Neural progenitor cell (in vitro differentiated cells): ENCODE measurements around the gene LINC01488. TPM values are rescaled to one million over a fixed set of nuclear protein-coding genes. Genes with fewer than 3 reads are reported as not detected.
A peak's percentile ranks its signal among the peaks of the same experiment; 100 is the strongest.

Experiments used
- DNase-seq: peaks from one replicate; pipeline ENCODE4 v3.0.0-alpha.2; 2016; ENCODE audit warnings: low spot score
- H2AFZ ChIP-seq: fragments of 200-600 bp; sonication (generic); replicated peaks from 2 replicates; pipeline ENCODE4 v1.6.1; 2016; ENCODE audit warnings: antibody characterized with exemption
- H3F3A ChIP-seq: fragments of 200-600 bp; sonication (generic); 2 replicates; pipeline ENCODE4 v1.6.1; 2016; ENCODE audit warnings: antibody characterized with exemption, low read depth
- H3K27ac ChIP-seq: fragments of 200-600 bp; sonication (generic); 2 replicates; pipeline ENCODE4 v1.5.1; 2016; ENCODE audit warnings: mild to moderate bottlenecking
- H3K27me3 ChIP-seq: fragments of 200-600 bp; sonication (generic); 2 replicates; pipeline ENCODE4 v1.6.1; 2016; ENCODE audit warnings: mild to moderate bottlenecking, moderate library complexity
- H3K36me3 ChIP-seq: fragments of 200-600 bp; sonication (generic); 2 replicates; pipeline ENCODE4 v1.5.1; 2016
- H3K4me1 ChIP-seq: fragments of 200-600 bp; sonication (generic); 2 replicates; pipeline ENCODE4 v1.6.1; 2016; ENCODE audit warnings: mixed run types
- H3K4me2 ChIP-seq: fragments of 200-600 bp; sonication (generic); 2 replicates; pipeline ENCODE4 v1.6.1; 2016
- H3K4me3 ChIP-seq: fragments of 200-600 bp; sonication (generic); 2 replicates; pipeline ENCODE4 v1.5.1; 2016
- H3K79me2 ChIP-seq: fragments of 200-600 bp; sonication (generic); 2 replicates; pipeline ENCODE4 v1.6.1; 2016; ENCODE audit warnings: low read depth
- H3K9ac ChIP-seq: fragments of 200-600 bp; sonication (generic); 2 replicates; pipeline ENCODE4 v1.6.1; 2016
- H3K9me3 ChIP-seq: fragments of 200-600 bp; sonication (generic); 2 replicates; pipeline ENCODE4 v1.5.1; 2016; ENCODE audit warnings: low read depth
- H4K20me1 ChIP-seq: fragments of 200-600 bp; sonication (generic); 2 replicates; pipeline ENCODE4 v1.6.1; 2016; ENCODE audit warnings: low read depth
- H3K27ac Mint-ChIP-seq: 3 replicates; pipeline ENCODE4 v1.8.0; 2021; ENCODE audit warnings: mixed read lengths
- H3K27me3 Mint-ChIP-seq: 2 replicates; pipeline ENCODE4 v1.8.0; 2022; ENCODE audit warnings: low read depth, mild to moderate bottlenecking, inconsistent platforms, moderate library complexity, mixed read lengths; ENCODE audit not compliant: insufficient read depth
- H3K36me3 Mint-ChIP-seq: 3 replicates; pipeline ENCODE4 v1.8.0; 2021; ENCODE audit warnings: mixed read lengths
- H3K4me1 Mint-ChIP-seq: 3 replicates; pipeline ENCODE4 v1.8.0; 2021; ENCODE audit warnings: mixed read lengths
- H3K4me3 Mint-ChIP-seq: 3 replicates; pipeline ENCODE4 v1.8.0; 2021; ENCODE audit warnings: mild to moderate bottlenecking, moderate library complexity, mixed read lengths
- H3K9me3 Mint-ChIP-seq: 3 replicates; pipeline ENCODE4 v1.8.0; 2020; ENCODE audit warnings: mixed read lengths
- EZH2 ChIP-seq: fragments of 200-600 bp; sonication (generic); IDR thresholded peaks from 2 replicates; pipeline ENCODE4 v1.6.1; 2017; ENCODE audit warnings: antibody characterized with exemption, mild to moderate bottlenecking, moderate library complexity
- EZH2phosphoT487 ChIP-seq: fragments of 200-600 bp; sonication (generic); IDR thresholded peaks from 2 replicates; pipeline ENCODE4 v1.6.1; 2017; ENCODE audit warnings: antibody characterized with exemption
- total RNA-seq: library from RNA; depleted of rRNA; stranded (reverse); fragments of >200 nt; gene quantifications from 2 replicates; pipeline ENCODE4 v1.2.3, GENCODE V29; 2015; ENCODE audit warnings: low replicate concordance
- TF ChIP-seq, protein P1 (sequence below): fragments of 200-600 bp; sonication (generic); IDR thresholded peaks from 2 replicates; pipeline ENCODE4 v1.5.1; 2017; ENCODE audit warnings: antibody characterized with exemption, mild to moderate bottlenecking

LINC01488 gene
- total RNA-seq, 1 donor from 2014 or later = 0.09 TPM

GRCh38 chr11:69523453-69523852, 42.0 kb downstream of the LINC01488 start:
- no peak for TF ChIP-seq EZH2
- TF ChIP-seq, protein P1, sequence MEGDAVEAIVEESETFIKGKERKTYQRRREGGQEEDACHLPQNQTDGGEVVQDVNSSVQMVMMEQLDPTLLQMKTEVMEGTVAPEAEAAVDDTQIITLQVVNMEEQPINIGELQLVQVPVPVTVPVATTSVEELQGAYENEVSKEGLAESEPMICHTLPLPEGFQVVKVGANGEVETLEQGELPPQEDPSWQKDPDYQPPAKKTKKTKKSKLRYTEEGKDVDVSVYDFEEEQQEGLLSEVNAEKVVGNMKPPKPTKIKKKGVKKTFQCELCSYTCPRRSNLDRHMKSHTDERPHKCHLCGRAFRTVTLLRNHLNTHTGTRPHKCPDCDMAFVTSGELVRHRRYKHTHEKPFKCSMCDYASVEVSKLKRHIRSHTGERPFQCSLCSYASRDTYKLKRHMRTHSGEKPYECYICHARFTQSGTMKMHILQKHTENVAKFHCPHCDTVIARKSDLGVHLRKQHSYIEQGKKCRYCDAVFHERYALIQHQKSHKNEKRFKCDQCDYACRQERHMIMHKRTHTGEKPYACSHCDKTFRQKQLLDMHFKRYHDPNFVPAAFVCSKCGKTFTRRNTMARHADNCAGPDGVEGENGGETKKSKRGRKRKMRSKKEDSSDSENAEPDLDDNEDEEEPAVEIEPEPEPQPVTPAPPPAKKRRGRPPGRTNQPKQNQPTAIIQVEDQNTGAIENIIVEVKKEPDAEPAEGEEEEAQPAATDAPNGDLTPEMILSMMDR = no peak
- no peak for TF ChIP-seq EZH2phosphoT487
- Histone ChIP-seq H3K4me3 (no peak overlapping the region), H3K36me3 (no peaks in the 10 kb centered on the region), H4K20me1 (no peaks in the 10 kb centered on the region), H3K4me1 (no peaks in the 10 kb centered on the region), H3K27me3 (no peaks in the 10 kb centered on the region), H3K79me2 (no peaks in the 10 kb centered on the region), H3F3A (no peaks in the 10 kb centered on the region), H3K4me2 (no peak overlapping the region), H3K9ac (no peak overlapping the region), H2AFZ (no peak overlapping the region), H3K9me3 (no peaks in the 10 kb centered on the region), H3K27ac (no peak overlapping the region)
- Mint-ChIP-seq H3K27me3 (peaks cover 14% of the 10 kb centered on the region), H3K9me3 (no peaks in the 10 kb centered on the region), H3K4me1 (peaks cover 17% of the 10 kb centered on the region), H3K27ac (no peak overlapping the region), H3K36me3 (no peaks in the 10 kb centered on the region), H3K4me3 (no peak overlapping the region)
- DNase-seq = no peak

- no peak overlapping the region for H2AFZ ChIP-seq
- no peaks in the 10 kb centered on the region for H3K36me3 Mint-ChIP-seq
Measured at GRCh38 chr11:69524291-69524882, 42.9 kb downstream of the LINC01488 start.

DNA sequence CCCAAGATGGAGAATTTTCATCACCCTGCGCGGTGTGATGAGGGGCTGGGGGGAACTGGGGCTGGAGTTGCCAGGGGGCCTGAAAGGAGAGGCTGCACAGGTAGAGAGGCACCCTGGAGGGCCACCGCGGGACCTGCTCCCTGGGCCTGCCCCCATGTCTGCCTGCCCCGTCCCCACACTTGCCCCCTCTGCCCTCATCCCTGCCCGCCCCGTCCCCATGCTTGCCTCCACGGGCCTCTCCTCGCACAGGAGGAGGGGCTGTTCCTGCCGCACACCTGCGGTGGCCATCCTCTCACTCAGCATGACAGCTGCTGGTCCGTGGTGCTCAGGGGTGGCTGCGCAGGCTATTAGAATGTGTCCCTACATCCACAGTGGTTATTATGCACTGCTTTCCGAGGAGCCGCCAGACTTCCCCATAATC, 43.5 kb downstream of the LINC01488 start:
- Histone ChIP-seq H3K9me3 (no peaks in the 10 kb centered on the region), H3K4me1 (no peaks in the 10 kb centered on the region), H4K20me1 (no peaks in the 10 kb centered on the region), H3K4me2 (no peak overlapping the region), H3F3A (no peaks in the 10 kb centered on the region), H3K79me2 (no peaks in the 10 kb centered on the region), H2AFZ (no peak overlapping the region), H3K36me3 (no peaks in the 10 kb centered on the region), H3K27me3 (no peaks in the 10 kb centered on the region), H3K4me3 (no peak overlapping the region), H3K9ac (no peak overlapping the region), H3K27ac (no peak overlapping the region)
- Mint-ChIP-seq H3K27me3 (peaks cover 14% of the 10 kb centered on the region), H3K9me3 (no peaks in the 10 kb centered on the region), H3K4me1 (peaks cover 17% of the 10 kb centered on the region), H3K27ac (no peak overlapping the region), H3K36me3 (no peaks in the 10 kb centered on the region), H3K4me3 (no peak overlapping the region)
- TF ChIP-seq, protein P1 = no peak
- TF ChIP-seq EZH2phosphoT487 = no peak
- TF ChIP-seq EZH2 = no peak
- DNase-seq = no peak

More at GRCh38 chr11:69524291-69524882, 42.9 kb downstream of the LINC01488 start:
- peaks cover 17% of the 10 kb centered on the region for H3K4me1 Mint-ChIP-seq
- no peaks in the 10 kb centered on the region for H3K79me2 ChIP-seq
- H3K27me3 Mint-ChIP-seq = peaks cover 14% of the 10 kb centered on the region
- H3K4me1 ChIP-seq = no peaks in the 10 kb centered on the region
- H3K27me3 ChIP-seq = no peaks in the 10 kb centered on the region
- TF ChIP-seq EZH2phosphoT487 (peak; percentile 41), EZH2 (no peak)
- DNase-seq = no peak
- H3K9me3 ChIP-seq = no peaks in the 10 kb centered on the region
- no peaks in the 10 kb centered on the region for H3K36me3 ChIP-seq
- H3K9ac ChIP-seq = no peak overlapping the region
- no peak overlapping the region for H3K4me3 ChIP-seq
- H3K4me3 Mint-ChIP-seq = no peak overlapping the region
- no peaks in the 10 kb centered on the region for H4K20me1 ChIP-seq
- no peaks in the 10 kb centered on the region for H3F3A ChIP-seq
- H3K27ac Mint-ChIP-seq = no peak overlapping the region
- no peak overlapping the region for H3K4me2 ChIP-seq
- no peaks in the 10 kb centered on the region for H3K9me3 Mint-ChIP-seq
- H3K27ac ChIP-seq = no peak overlapping the region
